ENCODE measurements around the gene COL9A1.

DNA sequence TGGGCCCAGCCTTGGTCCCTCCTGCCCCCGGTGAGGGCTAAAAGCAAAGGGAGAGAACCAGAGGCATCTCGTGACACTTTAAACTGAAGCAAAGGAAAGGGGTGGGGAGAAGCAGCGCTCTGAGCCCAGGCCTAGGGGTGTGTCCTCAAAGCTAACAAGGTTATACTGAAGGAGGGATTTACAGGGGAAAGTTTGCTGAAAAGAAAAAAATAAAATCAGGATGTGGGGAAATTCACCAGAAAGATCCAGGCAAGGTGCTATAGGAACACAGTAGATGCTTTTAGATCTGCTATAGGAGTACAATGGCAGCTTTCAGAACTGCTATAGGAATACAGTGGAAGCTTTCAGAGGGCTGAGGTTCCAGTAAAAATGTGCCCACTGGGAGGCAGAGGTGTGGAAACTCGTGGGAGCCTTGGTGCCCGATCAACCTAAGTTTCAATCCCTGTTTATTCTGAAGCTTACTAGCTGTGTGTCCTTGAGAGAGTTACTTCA, at the start of gene COL9A1:
- TF ChIP-seq, protein P1, sequence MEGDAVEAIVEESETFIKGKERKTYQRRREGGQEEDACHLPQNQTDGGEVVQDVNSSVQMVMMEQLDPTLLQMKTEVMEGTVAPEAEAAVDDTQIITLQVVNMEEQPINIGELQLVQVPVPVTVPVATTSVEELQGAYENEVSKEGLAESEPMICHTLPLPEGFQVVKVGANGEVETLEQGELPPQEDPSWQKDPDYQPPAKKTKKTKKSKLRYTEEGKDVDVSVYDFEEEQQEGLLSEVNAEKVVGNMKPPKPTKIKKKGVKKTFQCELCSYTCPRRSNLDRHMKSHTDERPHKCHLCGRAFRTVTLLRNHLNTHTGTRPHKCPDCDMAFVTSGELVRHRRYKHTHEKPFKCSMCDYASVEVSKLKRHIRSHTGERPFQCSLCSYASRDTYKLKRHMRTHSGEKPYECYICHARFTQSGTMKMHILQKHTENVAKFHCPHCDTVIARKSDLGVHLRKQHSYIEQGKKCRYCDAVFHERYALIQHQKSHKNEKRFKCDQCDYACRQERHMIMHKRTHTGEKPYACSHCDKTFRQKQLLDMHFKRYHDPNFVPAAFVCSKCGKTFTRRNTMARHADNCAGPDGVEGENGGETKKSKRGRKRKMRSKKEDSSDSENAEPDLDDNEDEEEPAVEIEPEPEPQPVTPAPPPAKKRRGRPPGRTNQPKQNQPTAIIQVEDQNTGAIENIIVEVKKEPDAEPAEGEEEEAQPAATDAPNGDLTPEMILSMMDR (IDR thresholded peaks at IDR 0.05): no peak
- no peak for TF ChIP-seq POLR2A (IDR thresholded peaks at IDR 0.05)

All from prostate gland (tissue), 2 donors.